Umbilical cord (tissue), 2 donors: ENCODE results near the gene NECTIN1. TPM values are rescaled to one million over a fixed set of nuclear protein-coding genes. Genes with fewer than 3 reads are reported as not detected.

Source experiments
- DNase-seq: peaks from one replicate; pipeline ENCODE4 v3.0.0-alpha.2; 2015; ENCODE audit warnings: low spot score
- total RNA-seq: library from RNA; depleted of rRNA; stranded (reverse); fragments of >200 nt; gene quantifications from one replicate; pipeline ENCODE4 v1.2.3, GENCODE V29; 2014; ENCODE audit warnings: low replicate concordance; ENCODE audit not compliant: insufficient read depth

NECTIN1 gene
- total RNA-seq, 1 donor from 2014 or later: 4.1 TPM

- no peak for DNase-seq
Measured at GRCh38 chr11:119591836-119592310, 137.1 kb downstream of the NECTIN1 start.

GRCh38 chr11:119590651-119591351 lies 138.2 kb downstream of the NECTIN1 start:
- DNase-seq: no peak

DNA sequence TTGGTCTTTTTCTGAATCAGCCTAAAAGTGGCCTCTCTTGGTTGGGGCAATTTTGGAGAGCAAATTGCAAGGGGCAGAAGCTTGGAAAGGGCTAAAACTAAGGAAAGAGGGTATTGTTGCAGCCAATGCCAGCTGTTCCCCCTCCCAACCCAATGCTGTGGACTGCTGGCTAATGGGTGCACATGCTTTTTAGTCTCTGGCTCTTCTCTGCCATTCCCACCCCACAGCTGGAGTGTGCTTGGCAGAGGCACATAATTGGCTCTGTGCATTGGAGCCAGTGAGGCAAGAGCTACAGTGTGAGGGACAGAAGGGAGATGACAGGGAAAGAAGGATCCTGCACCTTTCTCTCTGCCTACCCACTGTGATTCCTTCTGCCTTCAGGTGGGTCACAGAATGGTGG lies 140.0 kb downstream of the NECTIN1 start:
- DNase-seq: no peak
